Smooth muscle cell (in vitro differentiated cells): Measurements from ENCODE around the gene ZNF609. TPM values are rescaled to one million over a fixed set of nuclear protein-coding genes. Genes with fewer than 3 reads are reported as not detected.

ENCODE experiments used
- DNase-seq: peaks from one replicate; lab custom pipeline; 2025; ENCODE audit not compliant: unreplicated experiment; lab: John Stamatoyannopoulos, UW
- H2AFZ ChIP-seq: fragments of 200-600 bp; sonication (generic); 2 replicates; pipeline ENCODE4 v1.6.0; 2016; ENCODE audit warnings: antibody characterized with exemption, low read depth, mild to moderate bottlenecking
- H3F3A ChIP-seq: fragments of 200-600 bp; sonication (generic); 2 replicates; pipeline ENCODE4 v1.6.0; 2017; ENCODE audit warnings: antibody characterized with exemption, low read depth
- H3K27ac ChIP-seq: fragments of 200-600 bp; sonication (generic); 2 replicates; pipeline ENCODE4 v1.5.1; 2016; ENCODE audit warnings: low read depth, mild to moderate bottlenecking
- H3K27me3 ChIP-seq: fragments of 200-600 bp; sonication (generic); 2 replicates; pipeline ENCODE4 v1.6.1; 2016; ENCODE audit warnings: low read depth, mild to moderate bottlenecking
- H3K36me3 ChIP-seq: fragments of 200-600 bp; sonication (generic); 2 replicates; pipeline ENCODE4 v1.5.1; 2016; ENCODE audit warnings: low read depth
- H3K4me1 ChIP-seq: fragments of 200-600 bp; sonication (generic); 2 replicates; pipeline ENCODE4 v1.5.1; 2016; ENCODE audit warnings: low read depth
- H3K4me2 ChIP-seq: fragments of 200-600 bp; sonication (generic); 2 replicates; pipeline ENCODE4 v1.6.0; 2016; ENCODE audit warnings: mild to moderate bottlenecking
- H3K4me3 ChIP-seq: fragments of 200-600 bp; sonication (generic); 2 replicates; pipeline ENCODE4 v1.5.1; 2016; ENCODE audit warnings: mild to moderate bottlenecking
- H3K79me2 ChIP-seq: fragments of 200-600 bp; sonication (generic); 2 replicates; pipeline ENCODE4 v1.6.0; 2016; ENCODE audit warnings: low read depth, mild to moderate bottlenecking
- H3K9ac ChIP-seq: fragments of 200-600 bp; sonication (generic); 2 replicates; pipeline ENCODE4 v1.6.0; 2016; ENCODE audit warnings: low read depth
- H3K9me3 ChIP-seq: fragments of 200-600 bp; sonication (generic); replicated peaks from 2 replicates; pipeline ENCODE4 v1.5.1; 2016; ENCODE audit warnings: low read depth
- H4K20me1 ChIP-seq: fragments of 200-600 bp; sonication (generic); 2 replicates; pipeline ENCODE4 v1.6.0; 2016; ENCODE audit warnings: low read depth
- CTCF ChIP-seq: fragments of 200-600 bp; sonication (generic); IDR thresholded peaks from 2 replicates; pipeline ENCODE4 v1.5.1; 2017; ENCODE audit warnings: borderline replicate concordance, mild to moderate bottlenecking, antibody characterized with exemption; ENCODE audit not compliant: insufficient read depth, poor library complexity, severe bottlenecking
- WGBS: methylation state at CpG from one replicate; pipeline ENCODE4 v1.1.7; 2016; ENCODE audit warnings: low lambda C conversion rate; 5-methylcytosine and 5-hydroxymethylcytosine counted together
- polyA plus RNA-seq: library from polyadenylated mRNA; unstranded; fragments of >200 nt; fragmentation: Nextera tagmentation; extraction: Ambion mirVana; gene quantifications from 2 replicates; pipeline ENCODE4 v1.2.1, GENCODE V29; 2016
- total RNA-seq: library from RNA; depleted of rRNA; stranded (reverse); fragments of >200 nt; gene quantifications from 2 replicates; pipeline ENCODE4 v1.2.3, GENCODE V29; 2014

The ZNF609 gene
- total and polyA plus RNA-seq, 2 experiments from 2014 or later: 9.9 to 15.6 TPM

- H3K79me2 ChIP-seq: peaks cover 61% of the 10 kb centered on the region
- no peak overlapping the region for H3K4me2 ChIP-seq
- no peak for TF ChIP-seq CTCF
- H3K4me1 ChIP-seq: no peaks in the 10 kb centered on the region
- peaks cover 95% of the 10 kb centered on the region for H4K20me1 ChIP-seq
- 98% methylated on average over 4 of the region's 4 CpGs for WGBS
- no peak overlapping the region for H2AFZ ChIP-seq
- no peak for DNase-seq
- no peak overlapping the region for H3K27ac ChIP-seq
- H3K27me3 ChIP-seq: no peaks in the 10 kb centered on the region
- no peaks in the 10 kb centered on the region for H3K9me3 ChIP-seq
- no peak overlapping the region for H3K9ac ChIP-seq
- H3K4me3 ChIP-seq: no peak overlapping the region
- no peaks in the 10 kb centered on the region for H3K36me3 ChIP-seq
- no peaks in the 10 kb centered on the region for H3F3A ChIP-seq
Observed at GRCh38 chr15:64480891-64481290, 20.5 kb downstream of the ZNF609 start.

GRCh38 chr15:64483749-64484148 is 23.4 kb downstream of the ZNF609 start:
- no peaks in the 10 kb centered on the region for H3F3A ChIP-seq
- no peaks in the 10 kb centered on the region for H3K9me3 ChIP-seq
- no peak overlapping the region for H3K4me2 ChIP-seq
- peaks cover 93% of the 10 kb centered on the region for H4K20me1 ChIP-seq
- no peak for DNase-seq
- H3K27me3 ChIP-seq: no peaks in the 10 kb centered on the region
- peaks cover 57% of the 10 kb centered on the region for H3K79me2 ChIP-seq
- no peaks in the 10 kb centered on the region for H3K36me3 ChIP-seq
- H3K27ac ChIP-seq: no peak overlapping the region
- no peaks in the 10 kb centered on the region for H3K4me1 ChIP-seq
- no peak overlapping the region for H3K9ac ChIP-seq
- no peak overlapping the region for H3K4me3 ChIP-seq
- no peak for TF ChIP-seq CTCF
- no peak overlapping the region for H2AFZ ChIP-seq

GRCh38 chr15:64485796-64486195 is 25.4 kb downstream of the ZNF609 start:
- no peak for DNase-seq
- Histone ChIP-seq H3K4me2 (no peak overlapping the region), H3K4me3 (no peak overlapping the region), H3K27me3 (no peaks in the 10 kb centered on the region), H3K9me3 (no peaks in the 10 kb centered on the region), H3K9ac (no peak overlapping the region), H3K4me1 (no peaks in the 10 kb centered on the region), H2AFZ (no peak overlapping the region), H3K27ac (no peak overlapping the region), H3K79me2 (peaks cover 47% of the 10 kb centered on the region), H3K36me3 (no peaks in the 10 kb centered on the region), H3F3A (no peaks in the 10 kb centered on the region), H4K20me1 (peaks cover 92% of the 10 kb centered on the region)
- no peak for TF ChIP-seq CTCF

GRCh38 chr15:64490598-64491259 is 30.4 kb downstream of the ZNF609 start:
- H3F3A ChIP-seq: no peaks in the 10 kb centered on the region
- no peaks in the 10 kb centered on the region for H3K9me3 ChIP-seq
- H3K4me2 ChIP-seq: no peak overlapping the region
- H3K36me3 ChIP-seq: no peaks in the 10 kb centered on the region
- no peak for DNase-seq
- no peaks in the 10 kb centered on the region for H3K27me3 ChIP-seq
- peaks cover 48% of the 10 kb centered on the region for H3K79me2 ChIP-seq
- no peak overlapping the region for H3K4me3 ChIP-seq
- H4K20me1 ChIP-seq: peaks cover 96% of the 10 kb centered on the region
- no peaks in the 10 kb centered on the region for H3K4me1 ChIP-seq
- H2AFZ ChIP-seq: no peak overlapping the region
- H3K27ac ChIP-seq: no peak overlapping the region
- TF ChIP-seq CTCF: no peak
- no peak overlapping the region for H3K9ac ChIP-seq
